ENCODE measurements around the gene PHF20. TPM values are rescaled to one million over a fixed set of nuclear protein-coding genes. Genes with fewer than 3 reads are reported as not detected.

PHF20 gene
- total and polyA plus RNA-seq, 2 of the 8 experiments (the other 6 are each of a cell fraction or from before 2014, with no cell fraction given): 25.6 to 70.1 TPM

- Histone ChIP-seq H2AK5ac (ENCODE audit: low read depth, low read length) (no peak overlapping the region), H2BK20ac (ENCODE audit: low read length) (no peak overlapping the region), H4K20me1 (replicated peaks in 1 of 2; ENCODE audit: control insufficient read depth in 1 of 2, insufficient read depth in 2 of 2, low read length in 2 of 2) (peaks cover 25 to 29% of the 10 kb centered on the region in 2 experiments), H3K14ac (ENCODE audit: insufficient read length) (no peak overlapping the region), H2BK12ac (ENCODE audit: low read depth, low read length) (no peak overlapping the region), H4K8ac (ENCODE audit: extremely low read depth, insufficient read depth, low read length) (peak overlapping the region; percentile 71; the same call in 1 of the 2 replicates), H3K9me3 (ENCODE audit: insufficient read depth in 2 of 2, low read depth in 1 of 2, low read length in 1 of 2) (no peaks in the 10 kb centered on the region), H3K79me2 (ENCODE audit: control insufficient read depth in 1 of 2, insufficient read depth in 2 of 2, low read length in 2 of 2) (peaks cover 34 to 90% of the 10 kb centered on the region in 2 experiments), H3K79me1 (ENCODE audit: low read depth, low read length) (no peaks in the 10 kb centered on the region), H2BK5ac (ENCODE audit: low read depth, low read length) (no peak overlapping the region), H3K36me3 (ENCODE audit: control insufficient read depth in 2 of 4, insufficient read depth in 4 of 4, low read length in 3 of 4) (peaks cover 36 to 79% (median 70%) of the 10 kb centered on the region in 4 experiments), H2AFZ (ENCODE audit: low read length) (no peak overlapping the region), H4K5ac (ENCODE audit: insufficient read length, low read depth, low read length) (no peak overlapping the region), H3K4ac (replicated peaks; ENCODE audit: insufficient read length, low read depth, low read length) (no peak overlapping the region), H3K9ac (replicated peaks in 1 of 4; ENCODE audit: extremely low read depth in 1 of 4, low read depth in 3 of 4, low read length in 3 of 4) (no peak overlapping the region), H3K18ac (ENCODE audit: extremely low read depth, low read length) (no peak overlapping the region), H3K4me1 (replicated peaks in 1 of 4; ENCODE audit: control insufficient read depth in 3 of 4, insufficient read depth in 4 of 4, low read length in 3 of 4) (peaks cover 0 to 4% (median 0%) of the 10 kb centered on the region in 4 experiments; a peak in 2 of 7 replicates), H2BK15ac (ENCODE audit: low read length) (no peak overlapping the region), H3K23ac (ENCODE audit: insufficient read length) (no peak overlapping the region), H3K27me3 (replicated peaks in 1 of 4; ENCODE audit: control insufficient read depth in 3 of 4, extremely low read depth in 1 of 4, insufficient read depth in 3 of 4, low read length in 3 of 4) (no peaks in the 10 kb centered on the region), H2BK120ac (replicated peaks; ENCODE audit: low read depth, low read length) (no peak overlapping the region), H3K4me3 (ENCODE audit: extremely low read depth in 1 of 4, insufficient read depth in 2 of 4, low read depth in 3 of 4, low read length in 4 of 4) (no peak overlapping the region), H3K23me2 (ENCODE audit: low read depth, low read length) (0 out of 2 replicates have a peak, but pooled peaks cover 2% of the 10 kb centered on the region), H3K4me2 (ENCODE audit: insufficient read depth in 1 of 2, low read depth in 2 of 2, low read length in 2 of 2) (no peak overlapping the region), H3K56ac (replicated peaks; ENCODE audit: insufficient read length, low read depth, low read length) (no peak overlapping the region), H4K91ac (replicated peaks; ENCODE audit: insufficient read length, low read length) (no peak overlapping the region), H3K27ac (ENCODE audit: low read depth, low read length) (no peak overlapping the region)
- ChIA-PET POLR2A (ENCODE audit: partially characterized antibody) (interaction anchor here (0.6 to 45.3 kb wide), 11 partner anchors 8 to 853 kb away, joined by 3 to 2341 read pairs (median 11); partner anchors contain the start of genes CPNE1, NFS1, PHF20 and RBM12), CTCF (ENCODE audit: partially characterized antibody) (interaction anchor here (0.6 kb wide), 1 partner anchor 137 kb away, joined by 4 read pairs; no protein-coding TSS in a partner anchor)
- FAIRE-seq: no peak
- no peak for TF ChIP-seq POU5F1 (IDR thresholded peaks at IDR 0.05; ENCODE audit: low read depth, low read length)
- no peak for TF ChIP-seq KDM4A (IDR thresholded peaks at IDR 0.05; ENCODE audit: low read depth, low read length, severe bottlenecking)
- no peak for DNase-seq (ENCODE audit: low read depth in 1 of 2, low spot score in 2 of 2)
- WGBS, 2 experiments (ENCODE audit: extremely low coverage in 1 of 2, insufficient coverage in 1 of 2, insufficient read length in 1 of 2, insufficient replicate concordance in 2 of 2, low coverage in 1 of 2, low lambda C conversion rate in 2 of 2, missing lambda C conversion rate in 1 of 2): 97% methylated on average over 13 of the region's 15 CpGs; no CpG with 5 or more reads in 1 of the 2 experiments
Measured at GRCh38 chr20:35737865-35738333, 33.9 kb upstream of the PHF20 start.
